GM19395 (cell line): Measurements from ENCODE around the gene NFIC.
"Not testable (repeated sequence)": the region's sequence is repeated elsewhere in the genome, so short reads cannot be mapped to it uniquely, and the experiment has no call there.

Experiments used
- ATAC-seq: cut with Tn5 transposase; IDR thresholded peaks from one replicate; pipeline ENCODE4 v1.9.1; 2021; ENCODE audit warnings: mild to moderate bottlenecking, moderate library complexity; ENCODE audit not compliant: unreplicated experiment

NFIC gene

GRCh38 chr19:3448616-3449334 lies 82.4 kb downstream of the NFIC start:
- ATAC-seq: no peak

- ATAC-seq: no peak
Observed at GRCh38 chr19:3450796-3451411, 84.5 kb downstream of the NFIC start.

- ATAC-seq: no peak
Observed at GRCh38 chr19:3451451-3451866, 85.1 kb downstream of the NFIC start.

- no peak for ATAC-seq
Observed at GRCh38 chr19:3452171-3452941, 86.0 kb downstream of the NFIC start.

- ATAC-seq: not testable (repeated sequence)
Observed at GRCh38 chr19:3452942-3453214, 86.5 kb downstream of the NFIC start.

GRCh38 chr19:3453840-3454239 lies 87.5 kb downstream of the NFIC start:
- ATAC-seq: no peak

- no peak for ATAC-seq
Observed at GRCh38 chr19:3454656-3455392, 88.4 kb downstream of the NFIC start.

- no peak for ATAC-seq
Observed at GRCh38 chr19:3455393-3455955, 89.1 kb downstream of the NFIC start.

- no peak for ATAC-seq
Observed at GRCh38 chr19:3455960-3456601, 89.7 kb downstream of the NFIC start.

GRCh38 chr19:3456925-3457527 lies 90.6 kb downstream of the NFIC start:
- ATAC-seq: no peak

GRCh38 chr19:3457528-3458228 lies 91.3 kb downstream of the NFIC start:
- no peak for ATAC-seq

GRCh38 chr19:3458229-3459088 lies 92.1 kb downstream of the NFIC start:
- ATAC-seq: no peak

GRCh38 chr19:3459089-3459881 lies 92.9 kb downstream of the NFIC start:
- ATAC-seq: no peak

- no peak for ATAC-seq
Observed at GRCh38 chr19:3459965-3460582, 93.7 kb downstream of the NFIC start.

GRCh38 chr19:3462991-3463713 lies 96.8 kb downstream of the NFIC start:
- ATAC-seq: no peak

GRCh38 chr19:3463714-3464586 lies 97.6 kb downstream of the NFIC start:
- ATAC-seq: no peak
